Ovary (tissue), 3 donors: ENCODE results near the gene TMEM221.

Source experiments
- CTCF ChIP-seq, 3 donors: fragments of 450-650 bp in 2 of 3; fragments of 200-600 bp in 1 of 3; IDR thresholded peaks; one replicate each; pipeline versions ENCODE4 v1.5.1 to v1.8.0; 2016 to 2022; ENCODE audit warnings: antibody characterized with exemption in 3 of 3, mild to moderate bottlenecking in 1 of 3
- POLR2A ChIP-seq: fragments of 450-650 bp; IDR thresholded peaks from one replicate; pipeline ENCODE4 v1.6.1; 2017; ENCODE audit warnings: antibody characterized with exemption, mild to moderate bottlenecking, moderate library complexity
- donor health status: DM: no; HTN: no; CAD: no.

GRCh38 chr19:17393914-17394313 is 54.6 kb downstream of the TMEM221 start, which contains the start of gene CCDC194:
- TF ChIP-seq CTCF (IDR thresholded peaks at IDR 0.05), result no peak
- peak; percentile 17 for TF ChIP-seq POLR2A
